HG02759 (cell line): ENCODE measurements around the gene SKOR1.

Experiments
- ATAC-seq: cut with Tn5 transposase; IDR thresholded peaks from one replicate; pipeline ENCODE4 v1.9.1; 2021; ENCODE audit warnings: mild to moderate bottlenecking, moderate library complexity; ENCODE audit not compliant: unreplicated experiment

Gene SKOR1

GRCh38 chr15:67824976-67825880, at the start of gene SKOR1:
Gene SKOR1 (plus strand): TSS chr15:67825509. CDS start chr15:67825603, 94 bp downstream.
- ATAC-seq: no peak

- no peak for ATAC-seq
These were observed 49.3 kb upstream of the SKOR1 start for GRCh38 chr15:67775998-67776397.

GRCh38 chr15:67776600-67776999, 48.7 kb upstream of the SKOR1 start:
- no peak for ATAC-seq

GRCh38 chr15:67777071-67777470, 48.2 kb upstream of the SKOR1 start:
- ATAC-seq: no peak

- ATAC-seq: no peak
These were observed 47.5 kb upstream of the SKOR1 start for GRCh38 chr15:67777773-67778172.

- no peak for ATAC-seq
These were observed 46.3 kb upstream of the SKOR1 start for GRCh38 chr15:67778968-67779548.

GRCh38 chr15:67779549-67780111, 45.7 kb upstream of the SKOR1 start:
- no peak for ATAC-seq

- ATAC-seq: no peak
These were observed 44.2 kb upstream of the SKOR1 start for GRCh38 chr15:67781061-67781460.

- ATAC-seq: no peak
These were observed 43.2 kb upstream of the SKOR1 start for GRCh38 chr15:67781907-67782690.

- no peak for ATAC-seq
These were observed 42.7 kb upstream of the SKOR1 start for GRCh38 chr15:67782691-67782991.

GRCh38 chr15:67783303-67783702, 42.0 kb upstream of the SKOR1 start:
- ATAC-seq: peak; percentile 78

- peak; percentile 84 for ATAC-seq
These were observed 41.1 kb upstream of the SKOR1 start for GRCh38 chr15:67784090-67784781.

GRCh38 chr15:67784856-67785430, 40.4 kb upstream of the SKOR1 start:
- peak; percentile 6 for ATAC-seq

GRCh38 chr15:67785431-67785830, 39.9 kb upstream of the SKOR1 start:
- ATAC-seq: no peak

- no peak for ATAC-seq
These were observed 38.7 kb upstream of the SKOR1 start for GRCh38 chr15:67786646-67787045.

GRCh38 chr15:67788986-67789385, 36.3 kb upstream of the SKOR1 start:
- ATAC-seq: no peak

- ATAC-seq: no peak
These were observed 34.5 kb upstream of the SKOR1 start for GRCh38 chr15:67790610-67791319.

GRCh38 chr15:67792250-67792942, 32.9 kb upstream of the SKOR1 start:
- ATAC-seq: no peak
